NCI-H2171 (cell line): ENCODE measurements around the gene BMAL2.

Source experiments
- DNase-seq: peaks from one replicate; lab custom pipeline; 2025; lab: John Stamatoyannopoulos, UW

Gene BMAL2

DNA sequence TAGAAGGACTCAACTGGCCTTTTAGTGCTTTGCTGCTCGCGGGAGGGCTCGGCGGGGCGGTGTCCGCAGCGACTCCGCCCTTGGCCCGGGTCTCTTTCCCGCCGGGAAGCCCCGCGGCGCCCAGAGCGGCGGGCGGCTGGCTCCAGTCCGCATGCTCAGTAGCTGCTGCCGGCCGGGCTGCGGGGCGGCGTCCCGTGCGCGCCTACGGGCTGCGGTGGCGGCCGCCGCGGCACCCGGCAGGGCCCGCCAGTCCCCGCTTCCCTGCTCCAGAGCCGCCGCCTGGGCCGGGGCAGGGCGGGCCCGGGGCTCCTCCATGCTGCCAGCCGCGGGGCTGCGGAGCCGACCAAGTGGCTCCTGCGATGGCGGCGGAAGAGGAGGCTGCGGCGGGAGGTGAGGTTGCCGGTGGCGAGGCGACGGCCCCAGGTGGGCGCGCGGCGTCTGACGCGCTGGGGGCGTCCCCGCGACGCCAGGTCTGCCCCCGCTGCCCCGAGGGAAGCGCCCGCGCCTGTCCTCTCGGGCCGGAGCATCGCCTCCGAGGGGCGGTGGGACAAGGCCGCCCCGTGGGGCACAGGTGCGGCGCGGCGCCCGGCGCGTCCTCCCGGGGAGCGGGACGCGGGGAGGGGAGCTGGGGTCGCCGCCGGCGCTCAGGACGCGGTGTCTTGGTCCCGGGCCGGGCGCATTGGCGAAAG lies at the start of gene BMAL2:
Gene BMAL2 (plus strand): TSS at position 123 of the 689 bp plus-strand sequence. CDS start 237 bp downstream, at position 360.
- peak; percentile 97 for DNase-seq

DNA sequence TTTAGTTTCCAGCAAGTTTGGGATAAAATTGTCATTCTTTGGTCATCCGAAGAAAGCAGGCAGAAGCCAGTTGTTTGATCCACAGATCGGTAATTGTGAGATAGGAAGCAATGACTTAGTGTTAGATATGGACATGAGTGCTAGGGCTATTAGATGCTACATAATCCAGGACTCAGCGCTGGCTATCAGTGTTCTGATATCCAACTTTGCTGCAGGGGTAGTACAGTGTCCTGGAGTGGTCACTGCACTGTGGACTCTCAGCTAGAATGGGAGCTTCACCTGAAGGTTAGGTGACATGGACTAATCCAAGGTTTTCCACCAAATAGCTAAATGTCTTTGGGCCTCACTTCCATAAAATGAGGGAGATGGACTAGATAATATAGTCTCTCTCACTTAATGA lies 48.6 kb upstream of the BMAL2 start:
- no peak for DNase-seq

DNA sequence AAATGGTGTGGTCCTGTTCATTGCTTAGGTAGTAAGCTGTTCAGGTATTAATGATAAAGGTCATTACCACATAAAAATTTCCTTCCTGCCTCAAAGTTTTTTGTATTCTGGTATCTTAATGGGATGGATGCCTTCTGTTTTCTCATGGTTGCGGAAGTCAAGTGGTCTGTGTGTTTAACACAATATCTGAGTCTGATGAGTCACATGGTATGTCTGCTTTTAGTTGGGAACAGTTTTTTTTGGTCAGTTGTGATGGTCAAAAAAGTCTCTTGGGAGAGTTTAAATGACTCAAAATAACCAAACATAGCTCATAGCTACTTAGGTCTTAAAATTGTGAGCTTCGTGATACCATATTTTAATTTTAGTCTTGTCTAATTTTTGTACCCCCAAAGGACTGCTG lies 47.9 kb upstream of the BMAL2 start:
- DNase-seq, result no peak

- DNase-seq, result no peak
Measured at GRCh38 chr12:27285403-27285802, 47.2 kb upstream of the BMAL2 start.

DNA sequence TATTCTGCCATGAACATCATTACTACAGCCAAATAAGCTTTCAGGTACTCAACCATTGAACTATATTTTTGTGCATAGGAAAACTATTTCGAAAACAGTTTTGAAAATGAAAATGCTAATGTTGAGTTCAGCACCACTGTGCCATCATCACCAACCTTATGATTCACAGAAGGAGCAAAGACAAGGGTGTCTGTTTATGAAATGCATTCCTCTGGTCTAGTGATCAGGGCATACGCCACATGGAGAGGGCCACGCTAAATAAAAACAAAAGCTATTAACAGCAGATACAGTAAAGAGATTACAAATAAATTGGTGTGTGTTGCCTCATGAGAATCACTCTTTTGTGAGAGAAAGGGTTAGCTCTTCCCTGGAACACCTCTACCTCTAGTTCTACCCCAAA lies 43.2 kb upstream of the BMAL2 start:
- no peak for DNase-seq

GRCh38 chr12:27290501-27291168 lies 42.0 kb upstream of the BMAL2 start:
- DNase-seq, result no peak

DNA sequence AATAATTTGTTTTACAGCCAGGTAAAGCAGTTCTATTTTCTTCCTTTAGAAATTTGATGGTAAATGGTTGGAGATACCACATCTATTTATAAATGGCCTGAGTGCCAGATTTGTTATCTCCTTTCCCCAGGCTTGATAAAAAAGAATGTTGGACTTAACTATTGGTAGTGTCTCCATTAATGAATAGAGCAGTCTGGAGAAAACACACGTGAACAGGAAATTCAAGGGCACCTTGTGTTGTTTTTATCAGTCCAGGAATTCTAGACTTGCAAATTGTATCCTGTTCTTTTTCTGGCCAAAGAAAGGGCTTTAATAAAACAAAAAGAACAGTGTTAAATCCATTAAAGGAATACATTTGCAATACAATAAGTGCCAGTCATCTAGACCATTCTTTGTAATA lies 40.8 kb upstream of the BMAL2 start:
- DNase-seq, result no peak

- DNase-seq, result no peak
Measured at GRCh38 chr12:27292718-27293117, 39.9 kb upstream of the BMAL2 start.

DNA sequence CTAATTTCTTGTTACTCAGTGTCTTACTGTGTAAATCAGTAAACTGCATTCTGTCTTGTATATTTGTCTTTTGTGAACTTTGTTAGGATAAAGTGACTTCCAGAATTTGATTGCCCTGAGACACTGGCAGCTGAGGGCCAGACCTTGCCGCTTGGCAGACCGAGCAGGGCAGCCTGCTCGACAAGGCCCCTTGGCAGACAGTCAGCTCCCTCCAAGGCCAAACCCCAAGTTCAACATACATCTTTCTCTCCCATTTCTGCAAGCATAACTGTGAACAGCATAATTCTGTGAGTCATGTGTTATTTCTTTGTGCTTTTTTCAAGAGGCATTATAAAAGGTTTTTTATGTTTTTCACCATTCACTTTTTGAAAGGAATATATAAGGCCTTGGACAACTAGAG lies 39.2 kb upstream of the BMAL2 start:
- no peak for DNase-seq

- no peak for DNase-seq
Measured at GRCh38 chr12:27296674-27297073, 36.0 kb upstream of the BMAL2 start.

DNA sequence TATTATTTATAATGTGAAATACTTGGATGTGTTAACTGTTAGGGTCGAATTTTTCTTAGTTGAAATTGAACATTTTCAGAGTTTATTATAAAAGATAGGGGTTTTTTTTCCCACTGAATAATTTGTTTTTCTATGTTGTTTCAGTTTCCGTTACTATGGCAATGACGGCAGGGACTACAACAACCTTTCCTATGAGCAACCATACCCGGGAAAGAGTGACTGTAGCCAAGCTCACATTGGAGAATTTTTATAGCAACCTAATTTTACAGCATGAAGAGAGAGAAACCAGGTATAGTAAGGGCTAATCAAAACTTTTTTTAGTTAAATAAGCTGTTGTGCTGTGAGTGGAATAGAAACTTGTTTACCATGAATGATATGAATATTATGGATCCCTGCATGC lies 35.1 kb upstream of the BMAL2 start:
- no peak for DNase-seq

DNA sequence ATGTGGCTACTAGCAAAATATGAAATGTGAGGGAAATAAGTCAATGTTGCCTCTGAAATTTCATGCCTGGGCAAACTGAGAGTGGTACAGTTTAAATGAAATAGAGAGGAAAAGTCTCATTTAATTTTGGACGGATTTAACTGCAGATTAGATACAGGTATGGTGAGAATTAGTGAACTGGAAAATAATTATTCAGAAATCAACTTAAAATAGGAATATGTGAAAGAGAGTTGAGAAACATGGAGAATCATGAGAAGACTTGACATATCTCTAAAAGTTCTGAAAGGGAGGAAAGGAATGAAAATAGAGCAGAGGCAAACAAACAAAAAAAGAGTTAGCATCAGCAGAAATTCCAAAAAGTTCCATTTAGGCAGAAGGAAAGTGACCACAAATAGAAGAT lies 33.5 kb upstream of the BMAL2 start:
- DNase-seq, result no peak

- no peak for DNase-seq
Measured at GRCh38 chr12:27300226-27300625, 32.4 kb upstream of the BMAL2 start.

DNA sequence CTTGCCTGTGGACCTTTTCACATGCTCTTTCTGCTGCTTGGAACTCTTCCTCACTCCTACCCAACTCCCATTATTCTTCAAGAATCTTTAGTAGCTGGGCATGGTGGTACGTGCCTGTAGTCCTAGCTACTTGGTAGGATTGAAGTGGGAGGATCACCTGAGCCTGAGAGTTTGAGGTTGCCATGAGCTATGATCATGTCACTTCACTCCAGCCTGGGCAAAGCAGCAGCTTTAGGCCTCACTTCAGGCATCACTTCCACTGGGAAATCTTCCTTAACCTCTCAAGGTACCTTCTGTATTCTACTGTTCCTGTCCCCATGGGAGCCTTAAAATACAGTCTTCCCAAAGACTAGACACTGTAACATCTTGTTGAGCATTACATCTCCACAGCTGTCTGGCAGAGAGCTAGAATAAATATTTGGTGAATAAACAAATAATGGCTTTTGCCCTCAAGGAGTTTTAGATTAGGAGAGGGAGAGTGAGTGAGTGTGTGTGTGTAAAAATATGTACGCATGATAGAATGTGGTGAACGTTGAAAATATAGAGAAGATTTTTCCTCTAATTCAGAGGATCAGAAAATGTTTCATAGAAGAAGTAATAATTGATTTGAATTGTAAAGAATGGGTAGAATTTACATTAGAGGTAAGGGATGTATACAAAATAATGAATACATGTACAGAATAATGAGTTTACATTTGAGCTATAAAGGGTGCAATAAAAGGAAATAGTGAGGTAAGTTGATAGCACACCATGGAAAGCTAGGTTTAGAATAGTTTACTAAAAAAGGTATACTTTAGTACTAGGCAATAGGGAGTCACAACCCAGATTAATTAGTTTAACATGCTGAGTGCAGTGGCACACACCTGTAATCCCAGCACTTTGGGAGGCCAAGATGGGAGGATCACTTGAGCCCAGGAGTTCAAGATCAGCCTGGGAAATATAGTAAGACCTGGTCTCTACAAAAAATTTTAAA lies 29.2 kb upstream of the BMAL2 start:
- DNase-seq, result peak; percentile 10

DNA sequence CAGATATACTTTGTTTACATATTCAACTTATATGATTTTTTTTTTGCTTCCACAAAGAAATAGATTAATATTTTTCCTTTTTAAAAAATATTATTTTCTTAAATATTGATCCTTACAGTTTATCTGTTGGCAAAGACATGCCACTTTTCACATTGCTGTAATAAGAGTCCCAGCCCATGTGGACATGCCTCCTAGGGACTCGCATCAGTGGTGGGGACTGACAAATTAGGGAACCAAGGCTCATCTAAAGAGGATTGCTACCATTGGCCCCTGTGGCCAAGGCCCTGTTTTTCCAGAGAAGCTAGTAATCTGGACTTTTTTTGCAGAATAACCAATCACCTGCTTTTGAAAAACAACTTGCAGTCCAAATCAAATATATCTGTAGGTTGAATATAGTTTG lies 27.8 kb upstream of the BMAL2 start:
- no peak for DNase-seq

DNA sequence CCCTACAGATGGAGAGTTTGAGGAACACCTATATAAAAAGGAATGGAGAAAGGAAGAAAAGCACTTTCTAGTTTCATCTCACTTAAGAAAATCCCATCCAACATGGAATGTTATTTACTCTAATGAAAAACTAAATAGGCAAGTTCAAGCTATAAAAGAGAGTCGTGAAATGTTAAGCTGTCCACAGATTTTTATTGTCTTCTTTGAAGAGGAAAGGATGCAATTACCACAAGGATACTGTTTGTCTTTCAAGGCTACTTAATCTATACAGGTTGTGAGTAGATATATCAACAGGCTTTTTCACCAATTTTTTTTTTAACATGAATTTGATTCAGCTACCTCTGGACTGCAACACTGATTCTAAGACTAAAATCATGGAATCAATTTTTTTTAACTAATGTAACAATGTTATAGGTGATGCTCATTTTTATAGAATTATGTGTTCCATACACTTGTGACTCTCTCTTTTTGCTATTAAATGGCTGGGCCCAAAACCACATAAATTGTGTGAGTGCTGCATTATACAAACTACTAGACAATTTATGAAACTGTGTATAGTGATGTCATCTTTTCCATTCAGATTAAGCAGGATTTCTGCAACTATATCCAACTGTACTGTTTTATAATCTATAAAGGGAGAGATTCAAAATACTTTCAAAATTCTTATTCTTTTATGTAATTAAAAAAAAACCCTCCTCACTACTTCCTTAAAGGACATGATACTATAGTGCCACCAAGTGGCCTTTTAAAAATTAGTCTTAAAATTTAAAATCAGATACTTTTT lies 26.8 kb upstream of the BMAL2 start:
- peak; percentile 69 for DNase-seq

- no peak for DNase-seq
Measured at GRCh38 chr12:27309293-27309994, 23.2 kb upstream of the BMAL2 start.

- no peak for DNase-seq
Measured at GRCh38 chr12:27309995-27310315, 22.7 kb upstream of the BMAL2 start.

DNA sequence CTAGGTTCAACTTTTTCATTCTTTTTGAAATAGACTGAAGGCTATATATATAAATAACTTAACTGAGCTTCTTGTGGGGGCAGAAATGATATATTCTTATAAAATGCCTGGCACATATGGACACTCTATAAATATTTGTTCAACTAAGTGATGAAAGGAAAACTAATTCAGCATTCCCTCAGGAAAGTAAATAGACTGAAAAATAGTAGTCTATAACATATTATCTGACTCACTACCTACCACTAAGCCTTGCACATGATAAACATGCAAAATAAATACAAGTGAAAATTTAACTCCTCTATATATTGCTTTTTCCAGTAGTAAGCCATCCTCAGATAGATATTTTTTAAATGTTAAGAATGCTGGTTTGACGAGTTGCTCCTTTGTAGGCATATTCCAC lies 15.7 kb upstream of the BMAL2 start:
- no peak for DNase-seq

- DNase-seq, result no peak
Measured at GRCh38 chr12:27319409-27319808, 13.2 kb upstream of the BMAL2 start.

GRCh38 chr12:27319848-27320247 lies 12.8 kb upstream of the BMAL2 start:
- DNase-seq, result no peak
